GM19455 (cell line): Measurements from ENCODE around the gene CD40.

Experiments used
- ATAC-seq: cut with Tn5 transposase; IDR thresholded peaks from one replicate; pipeline ENCODE4 v1.9.1; 2021; ENCODE audit not compliant: unreplicated experiment

CD40 gene

GRCh38 chr20:46172455-46172854 lies 54.3 kb downstream of the CD40 start:
- no peak for ATAC-seq

- no peak for ATAC-seq
Observed at GRCh38 chr20:46172961-46173536, 54.9 kb downstream of the CD40 start.

- no peak for ATAC-seq
Observed at GRCh38 chr20:46173652-46174468, 55.7 kb downstream of the CD40 start.

GRCh38 chr20:46174469-46175126 lies 56.5 kb downstream of the CD40 start:
- no peak for ATAC-seq

GRCh38 chr20:46175127-46175494 lies 57.0 kb downstream of the CD40 start:
- no peak for ATAC-seq

GRCh38 chr20:46176739-46177378 lies 58.7 kb downstream of the CD40 start:
- ATAC-seq = no peak

- ATAC-seq = no peak
Observed at GRCh38 chr20:46177768-46178167, 59.7 kb downstream of the CD40 start.

GRCh38 chr20:46178891-46179290 lies 60.8 kb downstream of the CD40 start:
- no peak for ATAC-seq
